Fibroblast of skin of left biceps (primary cell): ENCODE results near the gene KDM5C.

ENCODE experiments used
- DNase-seq, 2 experiments: peaks; one replicate each; pipeline ENCODE4 v3.0.0-alpha.2; 2013; ENCODE audit warnings: low read depth in 2 of 2

KDM5C gene

GRCh38 chrX:53224860-53225797, at the start of gene KDM5C:
Gene KDM5C, minus strand, starts transcription at chrX:53225207. Its CDS starts 318 bp downstream, at chrX:53224889.
- peak; percentile 77 to 81 for DNase-seq

GRCh38 chrX:53272808-53273337, 47.9 kb upstream of the KDM5C start:
- DNase-seq = no peak

- DNase-seq = no peak
Observed at GRCh38 chrX:53269536-53270107, 44.6 kb upstream of the KDM5C start.

- no peak for DNase-seq
Observed at GRCh38 chrX:53268173-53268572, 43.2 kb upstream of the KDM5C start.

GRCh38 chrX:53266914-53267313, 41.9 kb upstream of the KDM5C start:
- DNase-seq = no peak

GRCh38 chrX:53265771-53266574, 41.0 kb upstream of the KDM5C start:
- peak; percentile 51 to 55 for DNase-seq

- no peak for DNase-seq
Observed at GRCh38 chrX:53263597-53264094, 38.6 kb upstream of the KDM5C start.

DNA sequence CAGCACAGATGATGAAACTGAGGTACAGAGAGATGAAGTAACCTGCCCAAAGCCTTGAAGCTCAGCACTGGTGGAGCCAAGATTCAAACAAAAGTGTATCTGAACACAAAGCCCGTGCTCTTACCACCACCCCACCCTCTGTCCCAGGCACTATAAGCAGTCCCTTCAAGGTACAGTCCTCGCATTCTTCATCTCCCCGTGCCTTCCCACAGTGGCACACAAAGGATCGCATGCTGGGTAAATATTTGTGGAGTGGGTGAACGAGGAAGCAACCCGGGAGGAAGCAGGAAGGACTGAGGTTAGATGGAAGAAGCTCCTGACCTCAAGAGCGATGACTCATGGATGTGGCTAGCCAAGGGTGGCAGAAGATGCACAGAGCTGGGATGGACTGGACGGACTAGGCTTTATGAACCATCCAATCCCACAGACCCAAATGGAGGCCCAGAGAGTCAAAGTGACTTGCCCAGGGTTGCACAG, 37.9 kb upstream of the KDM5C start:
- DNase-seq = no peak

DNA sequence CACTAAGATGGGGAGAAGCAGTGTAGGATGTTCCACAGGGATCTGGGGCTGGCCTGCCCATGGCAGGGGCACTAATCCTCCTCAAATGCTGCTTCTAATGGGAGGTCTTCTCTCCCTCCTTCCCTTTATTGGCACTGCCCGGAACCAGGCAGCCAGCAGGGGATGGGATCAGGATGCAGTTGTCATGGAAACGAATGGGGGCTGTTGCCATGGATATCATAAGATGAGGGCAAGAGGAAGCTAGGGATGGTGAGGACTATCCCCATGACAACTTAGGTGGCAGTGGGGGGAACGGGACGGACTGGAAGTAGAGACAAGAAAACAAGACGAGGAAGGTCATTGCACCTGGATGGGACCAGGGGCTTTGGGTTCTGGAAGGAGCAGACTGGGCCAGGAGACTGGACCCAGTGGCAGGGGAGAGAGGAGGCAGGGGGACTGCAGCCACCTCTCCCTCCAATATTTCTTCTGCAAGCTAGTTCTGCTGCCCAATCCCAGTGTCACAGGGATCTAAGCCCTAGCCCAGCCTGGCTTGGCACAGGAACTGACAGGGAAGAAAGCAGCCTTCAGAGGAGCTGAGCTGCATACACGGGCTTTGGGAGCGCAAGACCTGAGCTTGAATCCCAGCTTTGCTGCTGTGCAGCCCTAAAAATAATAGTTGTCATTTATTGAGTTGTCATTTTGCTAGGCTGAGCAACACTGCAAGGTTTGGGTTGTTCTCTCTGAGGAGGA, 37.3 kb upstream of the KDM5C start:
- no peak for DNase-seq

- DNase-seq = no peak
Observed at GRCh38 chrX:53261355-53261972, 36.5 kb upstream of the KDM5C start.

- no peak for DNase-seq
Observed at GRCh38 chrX:53260836-53261235, 35.8 kb upstream of the KDM5C start.

DNA sequence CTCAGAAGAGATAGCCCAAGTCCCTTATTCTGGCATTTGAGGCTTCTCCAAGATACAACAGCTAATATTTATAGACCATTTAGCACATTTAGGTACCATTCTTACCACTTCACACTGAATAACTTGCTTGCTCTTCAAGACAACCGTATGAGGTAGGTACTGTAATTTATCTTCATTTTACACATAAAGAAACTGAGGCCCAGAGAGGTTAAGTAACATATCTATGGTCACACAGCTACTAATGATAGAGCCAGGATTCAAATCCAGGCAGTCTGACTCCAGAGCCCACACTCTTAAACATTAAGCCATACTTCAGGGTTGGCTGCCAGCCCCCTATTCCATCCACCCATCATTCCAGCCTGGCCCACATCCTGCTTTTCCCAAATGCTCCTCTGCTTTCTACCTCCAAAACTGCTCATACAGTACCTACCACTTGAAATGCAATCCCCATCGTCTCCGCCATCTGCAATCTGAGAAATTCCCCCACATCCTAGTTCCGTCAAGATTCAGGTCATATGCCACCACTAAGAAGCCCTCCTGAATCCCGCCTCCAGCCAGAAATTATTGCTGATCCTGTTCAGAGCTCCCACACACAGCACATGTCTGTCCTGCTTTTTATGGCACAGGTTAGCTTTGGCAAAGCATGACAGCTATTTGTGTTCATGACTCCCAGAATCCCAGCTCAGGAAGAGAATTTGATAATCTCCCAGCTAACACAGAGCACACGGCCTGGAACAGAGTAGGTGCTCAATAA, 32.8 kb upstream of the KDM5C start:
- no peak for DNase-seq

DNA sequence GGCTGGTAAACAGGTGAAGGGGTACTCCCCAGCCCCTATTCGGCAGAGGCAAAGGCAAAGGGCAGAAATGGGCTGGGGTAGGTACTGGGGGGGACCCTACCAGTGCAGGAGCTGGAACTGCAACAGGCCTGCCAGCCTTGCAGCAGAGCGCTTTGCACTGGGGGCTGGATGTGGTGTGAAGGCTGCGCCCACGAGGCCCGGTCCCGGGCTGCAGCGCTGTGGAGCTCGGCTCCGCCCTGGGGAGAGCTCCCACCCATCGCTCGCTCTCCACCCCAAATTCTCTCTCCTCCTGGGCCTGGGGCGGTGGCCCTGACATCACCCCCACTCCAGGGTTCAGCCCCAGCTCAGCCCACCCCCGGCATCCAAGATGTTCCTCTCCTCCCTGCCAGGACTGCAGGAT, 32.2 kb upstream of the KDM5C start:
- DNase-seq = no peak

DNA sequence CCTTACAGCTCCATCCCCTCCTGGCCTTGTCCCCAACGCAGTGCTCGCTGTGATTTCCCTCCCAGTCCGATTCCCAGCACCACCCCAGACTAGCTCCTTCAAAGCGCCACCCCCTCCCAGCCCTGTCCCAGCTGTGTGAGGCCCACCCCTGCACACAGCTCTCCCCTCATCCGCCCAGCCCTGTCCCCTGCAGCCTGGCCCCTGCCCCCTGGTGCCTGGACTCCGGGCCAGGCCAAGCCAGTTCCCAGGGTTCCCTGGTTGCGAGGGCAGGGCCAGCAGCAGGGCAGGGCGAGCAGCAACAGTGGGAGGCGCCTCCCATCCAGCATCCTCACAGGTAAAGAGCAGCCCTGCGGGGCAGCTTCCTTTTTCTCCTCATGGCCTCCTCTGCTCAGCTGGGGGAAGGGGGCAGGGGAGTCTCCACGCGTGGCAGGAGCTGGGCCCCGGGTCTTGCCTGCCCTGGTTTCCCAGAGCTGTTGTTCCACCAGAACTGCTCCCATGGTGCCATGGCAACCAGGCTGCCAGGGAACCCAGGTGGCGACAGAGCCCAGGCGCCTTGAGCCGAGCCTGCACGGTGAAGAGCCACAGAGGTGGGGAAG, 31.5 kb upstream of the KDM5C start:
- DNase-seq = no peak

DNA sequence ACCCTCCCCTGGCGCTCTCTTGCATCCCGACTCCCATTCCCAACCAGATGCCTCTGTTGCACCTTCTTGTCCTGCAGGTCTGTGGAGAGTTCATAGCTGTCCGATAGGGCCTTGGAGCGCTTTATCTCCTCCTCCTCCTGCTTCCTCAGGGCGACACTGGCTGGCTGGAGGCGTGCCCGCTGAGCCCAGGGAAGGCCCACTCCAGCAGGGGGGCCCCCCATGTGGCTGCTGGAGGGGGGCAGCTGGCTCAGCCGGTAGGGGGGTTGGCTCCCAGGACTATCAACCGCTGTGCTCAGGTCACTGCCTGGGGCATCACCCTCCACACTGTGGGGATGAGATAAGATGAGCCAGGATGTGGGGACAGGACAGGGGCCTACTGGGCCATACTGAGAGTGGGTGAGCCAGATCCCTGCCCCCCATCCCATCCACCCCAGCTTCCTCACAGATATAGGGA, 30.8 kb upstream of the KDM5C start:
- no peak for DNase-seq

DNA sequence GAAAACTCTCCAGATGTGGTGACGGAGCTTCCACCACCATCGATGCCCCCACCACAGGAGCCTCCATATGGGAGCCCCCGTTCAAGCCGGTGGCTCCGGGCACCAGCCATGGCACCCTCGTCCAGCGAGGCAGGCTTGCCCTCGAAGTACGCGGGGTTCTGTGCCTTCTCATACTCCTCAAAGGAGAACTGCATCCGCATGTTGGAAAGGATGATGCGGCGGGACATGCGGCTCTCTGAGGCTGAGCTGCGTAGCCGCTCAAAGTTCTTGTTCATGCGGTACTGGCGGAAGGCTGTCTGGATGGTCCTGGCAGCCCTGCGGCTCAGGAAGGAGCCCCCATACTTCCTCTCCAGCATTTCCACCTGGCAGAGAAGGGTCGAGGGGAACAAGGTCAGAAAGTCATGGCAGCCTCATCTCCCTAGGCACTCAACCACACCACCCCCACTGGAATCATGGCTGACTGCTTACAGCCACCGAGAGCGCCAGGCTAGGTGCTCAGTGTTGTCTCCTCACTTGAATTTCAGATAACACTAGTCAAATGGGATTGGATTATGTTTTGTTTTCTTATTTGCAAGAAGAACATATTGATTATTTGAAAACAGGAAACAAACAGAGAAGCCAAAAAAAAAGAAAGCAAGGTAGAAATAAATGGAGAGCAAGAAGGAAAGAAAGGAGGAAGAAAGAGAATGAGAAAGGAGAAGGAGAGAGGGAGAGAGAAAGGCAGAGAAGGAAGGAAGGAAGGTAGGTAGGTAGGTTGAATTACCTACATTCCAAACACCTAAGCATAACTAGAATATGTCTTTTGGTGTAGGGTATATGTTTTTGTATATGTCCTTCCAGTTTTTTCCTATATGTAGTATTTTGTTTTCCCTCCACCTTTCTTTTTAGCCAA, 29.8 kb upstream of the KDM5C start:
- no peak for DNase-seq

DNA sequence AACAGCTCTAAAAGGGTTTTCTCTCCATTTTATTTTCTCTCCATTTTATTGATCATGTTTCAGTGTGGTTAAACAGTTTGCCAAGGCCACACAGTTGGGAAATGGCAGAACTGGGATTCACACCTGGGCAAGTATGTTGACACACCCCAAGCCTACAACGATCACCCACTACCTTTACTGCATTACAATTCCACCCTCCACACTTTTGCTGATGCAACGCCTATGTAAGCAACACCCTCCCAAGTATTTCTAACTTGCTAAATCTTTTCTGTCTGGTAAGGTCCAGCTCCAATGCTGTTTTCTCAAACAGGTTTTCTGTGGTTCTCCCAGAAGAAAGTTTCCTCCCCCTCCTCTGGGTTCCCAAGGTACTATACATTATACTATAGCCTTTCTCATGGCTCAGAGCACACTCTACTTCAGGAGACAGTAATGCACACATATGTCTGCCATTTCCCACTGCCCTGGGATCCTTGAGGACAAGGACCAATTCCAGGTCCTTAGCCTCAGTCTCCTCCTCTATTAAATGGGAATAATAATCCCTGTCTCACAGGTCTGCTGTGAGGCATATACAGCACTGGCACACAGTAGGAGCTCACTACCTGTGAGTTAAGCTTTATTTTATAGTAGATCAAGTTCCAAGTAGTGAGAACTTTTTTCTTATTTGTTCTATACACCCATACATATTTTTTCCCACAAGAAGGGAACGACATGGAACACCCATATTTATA, 28.4 kb upstream of the KDM5C start:
- DNase-seq = no peak

DNA sequence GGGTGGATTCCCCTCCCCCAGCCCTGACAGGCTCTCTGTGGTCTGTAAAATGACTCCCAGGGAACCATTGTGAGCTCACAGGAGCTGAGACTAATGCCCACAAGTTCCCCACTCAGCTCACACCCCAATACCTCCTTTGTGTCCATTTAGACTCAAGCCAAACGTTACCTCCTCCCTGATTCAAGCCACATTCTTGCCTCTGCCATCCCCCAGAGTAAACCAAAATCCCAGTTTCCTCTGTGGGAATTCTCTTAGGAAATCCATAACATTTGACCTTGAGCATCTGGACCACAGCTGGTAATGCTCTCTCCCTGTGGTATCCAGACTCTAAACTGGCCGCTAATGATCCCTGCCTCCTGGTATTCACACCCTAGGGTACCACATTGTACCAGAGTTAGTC, 26.3 kb upstream of the KDM5C start:
- no peak for DNase-seq
